ENCODE data around the gene EMC9. TPM values are rescaled to one million over a fixed set of nuclear protein-coding genes. Genes with fewer than 3 reads are reported as not detected.
A peak's percentile ranks its signal among the peaks of the same experiment; 100 is the strongest.

Gene EMC9
- total RNA-seq, 1 donor from 2014 or later = 3.4 TPM

- no peaks in the 10 kb centered on the region for H3K27me3 ChIP-seq
- H3K4me1 ChIP-seq = peaks cover 9 to 18% of the 10 kb centered on the region in 2 donors
- peak overlapping the region; percentile 78 to 79 for H3K4me3 ChIP-seq
- H3K9me3 ChIP-seq = no peaks in the 10 kb centered on the region
- peak; percentile 69 to 96 for DNase-seq (ENCODE audit: low spot score in 2 of 2)
- peaks cover 19 to 21% of the 10 kb centered on the region in 2 donors for H3K36me3 ChIP-seq
- intact Hi-C loops (cut with DNase I) = loop anchor here (1.0 to 10.0 kb wide), 8 partner anchors 20 to 793 kb away; partner anchors contain the start of genes IPO4, IRF9, NFATC4 and PABPN1
- H3K27ac ChIP-seq = peak overlapping the region; percentile 98 to 100
- no peak for TF ChIP-seq CTCF (IDR thresholded peaks at IDR 0.05)
Observed at GRCh38 chr14:24113801-24114531, 27.4 kb downstream of the EMC9 start.

GRCh38 chr14:24113379-24113800, 28.0 kb downstream of the EMC9 start:
- peak overlapping the region; percentile 98 to 100 for H3K27ac ChIP-seq
- no peak for DNase-seq (ENCODE audit: low spot score in 2 of 2)
- no peaks in the 10 kb centered on the region for H3K9me3 ChIP-seq
- intact Hi-C loops (cut with DNase I) = loop anchor here (10.0 kb wide), 2 partner anchors 251 to 639 kb away; partner anchors contain the start of gene NFATC4
- peak overlapping the region; percentile 78 to 79 for H3K4me3 ChIP-seq
- TF ChIP-seq CTCF (IDR thresholded peaks at IDR 0.05) = no peak
- no peaks in the 10 kb centered on the region for H3K27me3 ChIP-seq
- peaks cover 9 to 20% of the 10 kb centered on the region in 2 donors for H3K4me1 ChIP-seq
- H3K36me3 ChIP-seq = peaks cover 13 to 15% of the 10 kb centered on the region in 2 donors

GRCh38 chr14:24110523-24110922, 30.9 kb downstream of the EMC9 start:
- TF ChIP-seq CTCF (IDR thresholded peaks at IDR 0.05) = no peak
- Histone ChIP-seq H3K9me3 (no peaks in the 10 kb centered on the region), H3K36me3 (no peaks in the 10 kb centered on the region), H3K4me3 (no peak overlapping the region), H3K27ac (no peak overlapping the region), H3K27me3 (no peaks in the 10 kb centered on the region), H3K4me1 (peaks cover 2 to 8% of the 10 kb centered on the region in 2 donors)
- intact Hi-C loops (cut with DNase I) = loop anchor here (10.0 kb wide), 2 partner anchors 254 to 636 kb away; partner anchors contain the start of gene NFATC4
- DNase-seq (ENCODE audit: low spot score in 2 of 2) = no peak

- Histone ChIP-seq H3K4me1 (peaks cover 0 to 6% of the 10 kb centered on the region in 2 donors), H3K9me3 (no peaks in the 10 kb centered on the region), H3K27ac (no peak overlapping the region), H3K27me3 (no peaks in the 10 kb centered on the region), H3K4me3 (no peak overlapping the region), H3K36me3 (no peaks in the 10 kb centered on the region)
- DNase-seq (ENCODE audit: low spot score in 2 of 2) = no peak
- no peak for TF ChIP-seq CTCF (IDR thresholded peaks at IDR 0.05)
- intact Hi-C loops (cut with DNase I) = loop anchor here (10.0 kb wide), 2 partner anchors 255 to 635 kb away; partner anchors contain the start of gene NFATC4
Observed at GRCh38 chr14:24110060-24110459, 31.3 kb downstream of the EMC9 start.

- TF ChIP-seq CTCF (IDR thresholded peaks at IDR 0.05) = no peak
- Histone ChIP-seq H3K36me3 (peaks cover 4% of the 10 kb centered on the region in 2 donors), H3K9me3 (no peaks in the 10 kb centered on the region), H3K27ac (no peak overlapping the region), H3K27me3 (no peaks in the 10 kb centered on the region), H3K4me3 (no peak overlapping the region), H3K4me1 (peaks cover 0 to 6% of the 10 kb centered on the region in 2 donors)
- intact Hi-C loops (cut with DNase I) = loop anchor here (1.0 kb wide), 2 partner anchors 14 to 50 kb away; partner anchors contain the start of gene PCK2
- no peak for DNase-seq (ENCODE audit: low spot score in 2 of 2)
Observed at GRCh38 chr14:24108336-24108874, 33.0 kb downstream of the EMC9 start.

All from ascending aorta (tissue), 2 donors.